ENCODE data around the gene OBSL1. TPM values are rescaled to one million over a fixed set of nuclear protein-coding genes. Genes with fewer than 3 reads are reported as not detected.

Gene OBSL1
- total and polyA plus RNA-seq, 4 donors, result 14.2 to 35.3 (median 27.3) TPM

- peaks cover 1 to 10% (median 3%) of the 10 kb centered on the region in 4 donors for H3K4me1 ChIP-seq (ENCODE audit: control insufficient read depth in 4 of 4, insufficient read depth in 4 of 4, low read length in 3 of 4)
- no peak overlapping the region for H3K27ac ChIP-seq (ENCODE audit: low read depth in 1 of 2, low read length in 2 of 2)
- no peak for DNase-seq (ENCODE audit: low spot score)
- TF ChIP-seq GABPA (IDR thresholded peaks at IDR 0.05 in 1 of 2, conservative IDR thresholded peaks at IDR 0.05 in 1 of 2), result no peak
- no peak for TF ChIP-seq TAF1 (conservative IDR thresholded peaks at IDR 0.05)
- TF ChIP-seq CTCF (IDR thresholded peaks at IDR 0.05; ENCODE audit: low read depth, low read length, missing input control), result no peak
- TF ChIP-seq NR2F2 (IDR thresholded peaks at IDR 0.05), result no peak
- TF ChIP-seq SP1 (IDR thresholded peaks at IDR 0.05), result no peak
- no peak for TF ChIP-seq FOXA2 (IDR thresholded peaks at IDR 0.05)
- no peak for TF ChIP-seq JUND (IDR thresholded peaks at IDR 0.05)
- no peak for TF ChIP-seq FOXA1 (IDR thresholded peaks at IDR 0.05)
- TF ChIP-seq ZBTB33 (IDR thresholded peaks at IDR 0.05), result no peak
- TF ChIP-seq YY1 (IDR thresholded peaks at IDR 0.05), result no peak
- TF ChIP-seq, protein P1, sequence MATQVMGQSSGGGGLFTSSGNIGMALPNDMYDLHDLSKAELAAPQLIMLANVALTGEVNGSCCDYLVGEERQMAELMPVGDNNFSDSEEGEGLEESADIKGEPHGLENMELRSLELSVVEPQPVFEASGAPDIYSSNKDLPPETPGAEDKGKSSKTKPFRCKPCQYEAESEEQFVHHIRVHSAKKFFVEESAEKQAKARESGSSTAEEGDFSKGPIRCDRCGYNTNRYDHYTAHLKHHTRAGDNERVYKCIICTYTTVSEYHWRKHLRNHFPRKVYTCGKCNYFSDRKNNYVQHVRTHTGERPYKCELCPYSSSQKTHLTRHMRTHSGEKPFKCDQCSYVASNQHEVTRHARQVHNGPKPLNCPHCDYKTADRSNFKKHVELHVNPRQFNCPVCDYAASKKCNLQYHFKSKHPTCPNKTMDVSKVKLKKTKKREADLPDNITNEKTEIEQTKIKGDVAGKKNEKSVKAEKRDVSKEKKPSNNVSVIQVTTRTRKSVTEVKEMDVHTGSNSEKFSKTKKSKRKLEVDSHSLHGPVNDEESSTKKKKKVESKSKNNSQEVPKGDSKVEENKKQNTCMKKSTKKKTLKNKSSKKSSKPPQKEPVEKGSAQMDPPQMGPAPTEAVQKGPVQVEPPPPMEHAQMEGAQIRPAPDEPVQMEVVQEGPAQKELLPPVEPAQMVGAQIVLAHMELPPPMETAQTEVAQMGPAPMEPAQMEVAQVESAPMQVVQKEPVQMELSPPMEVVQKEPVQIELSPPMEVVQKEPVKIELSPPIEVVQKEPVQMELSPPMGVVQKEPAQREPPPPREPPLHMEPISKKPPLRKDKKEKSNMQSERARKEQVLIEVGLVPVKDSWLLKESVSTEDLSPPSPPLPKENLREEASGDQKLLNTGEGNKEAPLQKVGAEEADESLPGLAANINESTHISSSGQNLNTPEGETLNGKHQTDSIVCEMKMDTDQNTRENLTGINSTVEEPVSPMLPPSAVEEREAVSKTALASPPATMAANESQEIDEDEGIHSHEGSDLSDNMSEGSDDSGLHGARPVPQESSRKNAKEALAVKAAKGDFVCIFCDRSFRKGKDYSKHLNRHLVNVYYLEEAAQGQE (IDR thresholded peaks at IDR 0.05), result no peak
- TF ChIP-seq, protein P2, sequence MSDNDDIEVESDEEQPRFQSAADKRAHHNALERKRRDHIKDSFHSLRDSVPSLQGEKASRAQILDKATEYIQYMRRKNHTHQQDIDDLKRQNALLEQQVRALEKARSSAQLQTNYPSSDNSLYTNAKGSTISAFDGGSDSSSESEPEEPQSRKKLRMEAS (IDR thresholded peaks at IDR 0.05), result no peak
- TF ChIP-seq HNF4A (conservative IDR thresholded peaks at IDR 0.05), result no peak
- TF ChIP-seq ATF3 (IDR thresholded peaks at IDR 0.05), result no peak
- TF ChIP-seq RXRA (IDR thresholded peaks at IDR 0.05), result no peak
- no peak for TF ChIP-seq HNF4G (IDR thresholded peaks at IDR 0.05)
- TF ChIP-seq EGR1 (IDR thresholded peaks at IDR 0.05; ENCODE audit: low read depth in 2 of 2), result no peak
- peaks cover 0 to 6% (median 4%) of the 10 kb centered on the region in 4 donors for H3K36me3 ChIP-seq (ENCODE audit: control insufficient read depth in 4 of 4, insufficient read depth in 3 of 4, low read depth in 1 of 4, low read length in 3 of 4)
- 95% methylated on average over 11 of the region's 11 CpGs for WGBS
- no peaks in the 10 kb centered on the region for H3K27me3 ChIP-seq (ENCODE audit: control insufficient read depth in 4 of 4, insufficient read depth in 4 of 4, low read length in 3 of 4)
- no peak overlapping the region for H3K9ac ChIP-seq (ENCODE audit: low read depth in 1 of 2, low read length in 2 of 2)
- no peak overlapping the region for H3K4me3 ChIP-seq (ENCODE audit: low read depth in 1 of 3, low read length in 3 of 3)
- no peaks in the 10 kb centered on the region for H3K9me3 ChIP-seq (ENCODE audit: control insufficient read depth in 4 of 4, low read length in 3 of 4)
Measured at GRCh38 chr2:219566640-219567039, 4.7 kb downstream of the OBSL1 start.

Data from liver (tissue), 9 donors.